PC-3 (cell line): ENCODE data around the gene AOPEP. TPM values are rescaled to one million over a fixed set of nuclear protein-coding genes. Genes with fewer than 3 reads are reported as not detected.

Experiments used
- ATAC-seq: fragments of 200-7000 bp; cut with Tn5 transposase; 2 replicates; pipeline ENCODE4 v1.9.1; 2020; ENCODE audit warnings: mild to moderate bottlenecking, moderate library complexity
- BruUV-seq: library from RNA; stranded (reverse); fragments of 400-500 nt; replicated peaks from 2 replicates; lab custom pipeline; 2021; lab: Mats Ljungman, UMichigan
- CTCF ChIA-PET: fragments of 300-600 bp; sonication (Branson Sonifier 250); formaldehyde crosslinking; loops from one replicate; lab custom pipeline; 2022; ENCODE audit warnings: antibody characterized with exemption; lab: Charles Lee
- POLR2A ChIA-PET: fragments of 300-600 bp; sonication (Branson Sonifier 250); formaldehyde crosslinking; loops from one replicate; lab custom pipeline; 2022; ENCODE audit warnings: antibody characterized with exemption; ENCODE audit not compliant: unreplicated experiment; lab: Charles Lee
- DNase-seq: peaks from one replicate; pipeline ENCODE4 v3.0.0-alpha.2; 2015
- H2AFZ ChIP-seq: fragments of 300-600 bp; sonication (generic); 2 replicates; pipeline ENCODE4 v1.6.0; 2016; ENCODE audit warnings: antibody characterized with exemption, low read length
- H3F3A ChIP-seq: fragments of 300-600 bp; sonication (generic); one replicate; pipeline ENCODE4 v1.6.0; 2017; ENCODE audit warnings: antibody characterized with exemption, low read length, control low read depth, mild to moderate bottlenecking; ENCODE audit not compliant: unreplicated experiment
- H3K27ac ChIP-seq: fragments of 300-600 bp; sonication (generic); 2 replicates; pipeline ENCODE4 v1.5.1; 2016; ENCODE audit warnings: mild to moderate bottlenecking, low read length
- H3K27me3 ChIP-seq: fragments of 300-600 bp; sonication (generic); 2 replicates; pipeline ENCODE4 v1.6.1; 2016; ENCODE audit warnings: low read length, mixed read lengths
- H3K36me3 ChIP-seq: fragments of 300-600 bp; sonication (generic); 2 replicates; pipeline ENCODE4 v1.6.1; 2016; ENCODE audit warnings: low read depth, mixed run types, low read length, mixed read lengths
- H3K4me1 ChIP-seq: fragments of 300-600 bp; sonication (generic); 2 replicates; pipeline ENCODE4 v1.5.1; 2016; ENCODE audit warnings: low read length; ENCODE audit not compliant: insufficient read depth
- H3K4me2 ChIP-seq: fragments of 300-600 bp; sonication (generic); 2 replicates; pipeline ENCODE4 v1.6.0; 2016; ENCODE audit warnings: low read length
- H3K4me3 ChIP-seq: fragments of 300-600 bp; sonication (generic); 2 replicates; pipeline ENCODE4 v1.5.1; 2016; ENCODE audit warnings: mild to moderate bottlenecking, low read length, mixed read lengths
- H3K79me2 ChIP-seq: fragments of 300-600 bp; sonication (generic); 2 replicates; pipeline ENCODE4 v1.6.1; 2017; ENCODE audit warnings: low read length, mixed read lengths
- H3K9ac ChIP-seq: fragments of 300-600 bp; sonication (generic); 2 replicates; pipeline ENCODE4 v1.6.0; 2016; ENCODE audit warnings: mild to moderate bottlenecking, low read length
- H3K9me2 ChIP-seq: fragments of 300-600 bp; sonication (generic); replicated peaks from 2 replicates; pipeline ENCODE4 v1.6.1; 2016; ENCODE audit warnings: mixed run types, low read length, mixed read lengths
- H3K9me3 ChIP-seq: fragments of 300-600 bp; sonication (generic); 2 replicates; pipeline ENCODE4 v1.6.1; 2016; ENCODE audit warnings: low read length, mixed read lengths
- H4K20me1 ChIP-seq: fragments of 300-600 bp; sonication (generic); 2 replicates; pipeline ENCODE4 v1.6.1; 2016; ENCODE audit warnings: low read length, mixed read lengths
- EZH2 ChIP-seq: fragments of 300-600 bp; sonication (generic); IDR thresholded peaks from one replicate; pipeline ENCODE4 v1.6.1; 2017; ENCODE audit warnings: antibody characterized with exemption, mild to moderate bottlenecking, low read length; ENCODE audit not compliant: unreplicated experiment
- EZH2phosphoT487 ChIP-seq: fragments of 300-600 bp; sonication (generic); IDR thresholded peaks from 2 replicates; pipeline ENCODE4 v1.6.1; 2018; ENCODE audit warnings: mild to moderate bottlenecking, antibody characterized with exemption, low read length, borderline replicate concordance
- intact Hi-C: fragments of 100-400 bp; cut with micrococcal nuclease; formaldehyde crosslinking; loops from 2 replicates; pipeline ENCODE4 v1.9.0; 2023
- total RNA-seq: library from RNA; depleted of rRNA; stranded (reverse); fragments of >200 nt; gene quantifications from 2 replicates; pipeline ENCODE4 v1.2.3, GENCODE V29; 2014
- TF ChIP-seq, protein P1 (sequence below): fragments of 300-600 bp; sonication (generic); conservative IDR thresholded peaks from 2 replicates; pipeline ENCODE4 v1.5.1; 2017; ENCODE audit warnings: antibody characterized with exemption, low read depth, mild to moderate bottlenecking, low read length

Gene AOPEP
- total RNA-seq, 1 experiment from 2014 or later, result 23.1 TPM

DNA sequence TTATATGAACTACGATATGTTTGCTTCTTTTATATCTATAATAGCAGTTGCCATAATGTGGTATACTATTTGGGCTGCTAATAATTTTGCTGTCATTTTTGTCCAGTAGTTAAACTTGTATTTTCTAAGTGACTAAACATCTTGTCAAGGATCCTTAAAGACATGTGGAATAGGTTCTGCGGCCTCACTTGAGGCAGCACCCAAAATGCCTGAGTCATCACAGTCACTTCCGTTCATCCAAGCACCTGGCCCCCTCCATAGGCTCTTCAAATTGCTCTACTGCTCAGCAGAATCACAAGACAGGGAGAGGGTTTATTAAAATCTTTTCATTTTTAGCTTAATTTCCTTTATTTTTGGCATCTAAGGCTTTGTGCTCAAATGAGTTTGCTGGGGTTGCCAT lies 259.1 kb downstream of the AOPEP start:
- no peak for DNase-seq

DNA sequence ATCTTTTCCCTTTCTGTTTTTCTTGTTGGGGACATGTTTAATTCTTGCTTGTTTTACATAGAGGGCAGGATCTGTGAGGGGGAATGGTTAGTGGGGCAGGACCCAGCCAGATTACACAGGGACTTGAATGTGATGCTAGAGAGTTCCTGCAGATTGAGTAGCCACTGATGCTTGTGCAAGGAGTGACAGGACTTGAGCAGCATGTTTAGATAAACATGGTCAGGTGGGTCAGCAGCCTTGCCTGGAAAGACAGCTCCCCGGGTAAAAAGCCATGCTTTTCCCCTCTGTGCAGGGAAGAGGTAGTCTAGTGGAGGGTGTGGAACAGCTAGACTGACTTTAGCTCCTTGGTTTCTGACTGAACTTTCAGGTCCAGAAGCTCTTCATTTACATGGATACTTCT lies 261.2 kb downstream of the AOPEP start:
- H3K36me3 ChIP-seq, result no peaks in the 10 kb centered on the region
- H3K4me1 ChIP-seq, result no peaks in the 10 kb centered on the region
- H3K27ac ChIP-seq, result no peak overlapping the region
- no peak for ATAC-seq
- BruUV-seq, result no TSS peak
- no peak overlapping the region for H3K4me3 ChIP-seq
- no peaks in the 10 kb centered on the region for H3K9me3 ChIP-seq
- ChIA-PET POLR2A (no interaction called here), CTCF (no interaction called here)
- intact Hi-C loops, result no loop called here
- H3K79me2 ChIP-seq, result no peaks in the 10 kb centered on the region
- no peak overlapping the region for H3K4me2 ChIP-seq
- H2AFZ ChIP-seq, result no peak overlapping the region
- H4K20me1 ChIP-seq, result no peaks in the 10 kb centered on the region
- no peak for TF ChIP-seq EZH2
- no peak for TF ChIP-seq EZH2phosphoT487
- TF ChIP-seq, protein P1, sequence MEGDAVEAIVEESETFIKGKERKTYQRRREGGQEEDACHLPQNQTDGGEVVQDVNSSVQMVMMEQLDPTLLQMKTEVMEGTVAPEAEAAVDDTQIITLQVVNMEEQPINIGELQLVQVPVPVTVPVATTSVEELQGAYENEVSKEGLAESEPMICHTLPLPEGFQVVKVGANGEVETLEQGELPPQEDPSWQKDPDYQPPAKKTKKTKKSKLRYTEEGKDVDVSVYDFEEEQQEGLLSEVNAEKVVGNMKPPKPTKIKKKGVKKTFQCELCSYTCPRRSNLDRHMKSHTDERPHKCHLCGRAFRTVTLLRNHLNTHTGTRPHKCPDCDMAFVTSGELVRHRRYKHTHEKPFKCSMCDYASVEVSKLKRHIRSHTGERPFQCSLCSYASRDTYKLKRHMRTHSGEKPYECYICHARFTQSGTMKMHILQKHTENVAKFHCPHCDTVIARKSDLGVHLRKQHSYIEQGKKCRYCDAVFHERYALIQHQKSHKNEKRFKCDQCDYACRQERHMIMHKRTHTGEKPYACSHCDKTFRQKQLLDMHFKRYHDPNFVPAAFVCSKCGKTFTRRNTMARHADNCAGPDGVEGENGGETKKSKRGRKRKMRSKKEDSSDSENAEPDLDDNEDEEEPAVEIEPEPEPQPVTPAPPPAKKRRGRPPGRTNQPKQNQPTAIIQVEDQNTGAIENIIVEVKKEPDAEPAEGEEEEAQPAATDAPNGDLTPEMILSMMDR, result no peak
- no peaks in the 10 kb centered on the region for H3K27me3 ChIP-seq
- H3K9me2 ChIP-seq, result no peaks in the 10 kb centered on the region
- H3K9ac ChIP-seq, result no peak overlapping the region
- H3F3A ChIP-seq, result no peaks in the 10 kb centered on the region
- no peak for DNase-seq

More for the DNA sequence above, 259.1 kb downstream of the AOPEP start:
- H3K79me2 ChIP-seq, result no peaks in the 10 kb centered on the region
- intact Hi-C loops, result no loop called here
- no peak for ATAC-seq
- H3K27me3 ChIP-seq, result no peaks in the 10 kb centered on the region
- H2AFZ ChIP-seq, result no peak overlapping the region
- no peaks in the 10 kb centered on the region for H4K20me1 ChIP-seq
- CTCF ChIA-PET, result no interaction called here
- POLR2A ChIA-PET, result no interaction called here
- no peak overlapping the region for H3K4me2 ChIP-seq
- no peaks in the 10 kb centered on the region for H3K9me3 ChIP-seq
- no TSS peak for BruUV-seq
- no peaks in the 10 kb centered on the region for H3F3A ChIP-seq
- H3K36me3 ChIP-seq, result no peaks in the 10 kb centered on the region
- H3K4me1 ChIP-seq, result no peaks in the 10 kb centered on the region
- no peak overlapping the region for H3K4me3 ChIP-seq
- no peaks in the 10 kb centered on the region for H3K9me2 ChIP-seq
- H3K9ac ChIP-seq, result no peak overlapping the region
- no peak overlapping the region for H3K27ac ChIP-seq
- TF ChIP-seq EZH2phosphoT487 (no peak), EZH2 (no peak)
- TF ChIP-seq, protein P1, result no peak

DNA sequence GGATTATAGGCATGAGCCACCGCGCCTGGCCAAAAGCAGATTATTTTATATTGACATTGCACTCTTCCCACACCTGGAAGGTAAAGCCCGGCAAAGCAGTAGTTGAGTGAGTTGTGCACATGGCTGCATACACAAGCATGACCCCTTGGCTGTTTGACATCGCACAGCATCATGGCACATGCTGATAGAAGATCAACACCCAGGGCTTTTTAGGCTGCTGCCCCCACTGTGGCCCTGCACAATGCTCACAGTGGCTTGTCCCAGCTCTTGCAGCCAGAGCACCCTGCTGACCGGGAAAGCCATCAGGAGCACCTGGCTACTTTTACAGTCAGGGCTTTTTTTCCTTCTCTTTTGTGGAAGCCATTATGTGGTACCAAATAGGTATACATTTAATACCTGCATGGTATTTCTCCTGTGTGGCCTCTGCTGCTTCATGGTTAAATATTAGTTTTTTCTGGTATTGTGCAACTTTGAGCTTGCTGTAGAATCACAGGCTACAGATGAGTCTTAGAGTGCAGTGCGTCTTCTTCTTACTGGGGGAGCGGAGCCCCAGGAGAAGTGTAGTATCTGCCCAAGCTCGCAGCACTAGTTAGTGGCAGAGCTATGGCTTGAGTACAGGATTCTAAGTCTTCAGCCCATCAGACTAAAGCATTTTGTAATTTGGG lies 264.5 kb downstream of the AOPEP start:
- DNase-seq, result no peak
- no peaks in the 10 kb centered on the region for H4K20me1 ChIP-seq
- no peaks in the 10 kb centered on the region for H3K9me3 ChIP-seq
- H3K36me3 ChIP-seq, result no peaks in the 10 kb centered on the region
- no peak overlapping the region for H3K27ac ChIP-seq
- H3K9me2 ChIP-seq, result no peaks in the 10 kb centered on the region
- intact Hi-C loops, result no loop called here
- no peak for TF ChIP-seq EZH2phosphoT487
- TF ChIP-seq, protein P1, result no peak
- no peak for TF ChIP-seq EZH2
- H3K9ac ChIP-seq, result no peak overlapping the region
- no peaks in the 10 kb centered on the region for H3K4me1 ChIP-seq
- no peak overlapping the region for H3K4me2 ChIP-seq
- no peak for ATAC-seq
- BruUV-seq, result no TSS peak
- no peaks in the 10 kb centered on the region for H3K27me3 ChIP-seq
- H3K4me3 ChIP-seq, result no peak overlapping the region
- CTCF ChIA-PET, result no interaction called here
- POLR2A ChIA-PET, result interaction anchor here (0.7 kb wide), 1 partner anchor 41 kb away, joined by 4 read pairs; no protein-coding TSS in a partner anchor
- no peaks in the 10 kb centered on the region for H3K79me2 ChIP-seq
- H3F3A ChIP-seq, result no peaks in the 10 kb centered on the region
- H2AFZ ChIP-seq, result no peak overlapping the region
